HepG2 (cell line): ENCODE results near the gene PARK7. TPM values are rescaled to one million over a fixed set of nuclear protein-coding genes. Genes with fewer than 3 reads are reported as not detected.
A peak's percentile ranks its signal among the peaks of the same experiment; 100 is the strongest.

Experiments used
- DRAP1 ChIP-seq: IDR thresholded peaks from 2 replicates; pipeline ENCODE4 v1.6.1; 2016; ENCODE audit warnings: missing genetic modification reagents, missing compliant biosample characterization
- ELF1 ChIP-seq: sonication (generic); formaldehyde crosslinking; IDR thresholded peaks from 2 replicates; pipeline ENCODE4 v1.4.0; 2020; ENCODE audit warnings: missing genetic modification reagents
- FOXK1 ChIP-seq: sonication (generic); formaldehyde crosslinking; IDR thresholded peaks from 2 replicates; pipeline ENCODE4 v1.4.0; 2020; ENCODE audit warnings: low read depth, missing genetic modification reagents, borderline replicate concordance
- PBX3 ChIP-seq: sonication (generic); formaldehyde crosslinking; IDR thresholded peaks from 2 replicates; pipeline ENCODE4 v1.8.1; 2023; ENCODE audit warnings: missing genetic modification reagents, inconsistent platforms, borderline replicate concordance
- POLR2G ChIP-seq: fragments of 200-400 bp; formaldehyde crosslinking; IDR thresholded peaks from 2 replicates; pipeline ENCODE4 v1.6.1; 2018; ENCODE audit warnings: mild to moderate bottlenecking, low read depth, low read length, moderate library complexity
- RAD21 ChIP-seq: fragments of 450-650 bp; formaldehyde crosslinking; IDR thresholded peaks from 2 replicates; pipeline ENCODE4 v1.5.0; 2020; ENCODE audit warnings: mild to moderate bottlenecking
- RAD51 ChIP-seq: fragments of 450-650 bp; IDR thresholded peaks from 2 replicates; pipeline ENCODE4 v1.6.1; 2016; ENCODE audit warnings: borderline replicate concordance
- SOX13 ChIP-seq, 3 experiments: fragments of 450-650 bp in 1 of 3; sonication (generic) in 1 of 3; formaldehyde crosslinking in 1 of 3; IDR thresholded peaks in 2 of 3; conservative IDR thresholded peaks in 1 of 3; 2 replicates each; pipeline versions ENCODE4 v1.5.0 to v1.6.1; 2016 to 2020; ENCODE audit warnings: antibody characterized with exemption in 1 of 3, mild to moderate bottlenecking in 1 of 3, missing compliant biosample characterization in 1 of 3, missing genetic modification reagents in 1 of 3, moderate library complexity in 1 of 3
- SOX5 ChIP-seq: IDR thresholded peaks from 2 replicates; pipeline ENCODE4 v1.6.1; 2016; ENCODE audit warnings: borderline replicate concordance
- ZC3H4 ChIP-seq: sonication (generic); formaldehyde crosslinking; IDR thresholded peaks from 2 replicates; pipeline ENCODE4 v1.4.0; 2020; ENCODE audit warnings: missing genetic modification reagents, borderline replicate concordance
- ZFP1 ChIP-seq: IDR thresholded peaks from 2 replicates; pipeline ENCODE4 v1.6.1; 2016
- ZNF260 ChIP-seq: sonication (generic); formaldehyde crosslinking; IDR thresholded peaks from 2 replicates; pipeline ENCODE4 v1.4.0; 2020; ENCODE audit warnings: missing genetic modification reagents, low read depth, mild to moderate bottlenecking, borderline replicate concordance
- ZNF264 ChIP-seq: sonication (generic); formaldehyde crosslinking; IDR thresholded peaks from 2 replicates; pipeline ENCODE4 v1.4.0; 2020; ENCODE audit warnings: missing genetic modification reagents
- ZNF317 ChIP-seq: sonication (generic); formaldehyde crosslinking; IDR thresholded peaks from 2 replicates; pipeline ENCODE4 v1.5.0; 2020; ENCODE audit warnings: mild to moderate bottlenecking, missing genetic modification reagents
- ZNF337 ChIP-seq: sonication (generic); formaldehyde crosslinking; IDR thresholded peaks from 2 replicates; pipeline ENCODE4 v1.5.1; 2020; ENCODE audit warnings: missing genetic modification reagents, low read depth, mild to moderate bottlenecking, borderline replicate concordance
- ZNF33B ChIP-seq: sonication (generic); formaldehyde crosslinking; IDR thresholded peaks from 2 replicates; pipeline ENCODE4 v1.5.1; 2020; ENCODE audit warnings: mild to moderate bottlenecking, missing genetic modification reagents
- ZNF512 ChIP-seq: sonication (generic); formaldehyde crosslinking; IDR thresholded peaks from 2 replicates; pipeline ENCODE4 v1.4.0; 2020; ENCODE audit warnings: mild to moderate bottlenecking, missing genetic modification reagents
- ZNF605 ChIP-seq: sonication (generic); formaldehyde crosslinking; IDR thresholded peaks from 2 replicates; pipeline ENCODE4 v1.8.0; 2022; ENCODE audit warnings: mild to moderate bottlenecking, missing genetic modification reagents
- ZNF629 ChIP-seq: sonication (generic); formaldehyde crosslinking; conservative IDR thresholded peaks from 2 replicates; pipeline ENCODE4 v1.5.0; 2020; ENCODE audit warnings: missing genetic modification reagents
- ZNF709 ChIP-seq: sonication (generic); formaldehyde crosslinking; IDR thresholded peaks from 2 replicates; pipeline ENCODE4 v1.5.0; 2020; ENCODE audit warnings: mild to moderate bottlenecking, missing genetic modification reagents
- ZSCAN25 ChIP-seq: sonication (generic); formaldehyde crosslinking; IDR thresholded peaks from 2 replicates; pipeline ENCODE4 v1.8.0; 2022; ENCODE audit warnings: mild to moderate bottlenecking, missing genetic modification reagents
- polyA plus RNA-seq, 8 experiments: library from polyadenylated mRNA; depleted of rRNA in 3 of 8; stranded (reverse) in 7 of 8; unstranded in 1 of 8; fragments of >200 nt; fragmentation: Illumina TruSeq in 4 of 8; extraction: Trizol in 4 of 8; gene quantifications; 2 replicates each; pipeline versions ENCODE4 v1.2.1 to v1.2.3, GENCODE V29; 2011 to 2016; ENCODE audit warnings: low read depth in 4 of 8, missing spikeins in 1 of 8, mixed read lengths in 1 of 8; ENCODE audit not compliant: insufficient read depth in 1 of 8
- total RNA-seq, 5 experiments: library from RNA; depleted of rRNA; stranded (reverse); fragments of >200 nt; fragmentation: Illumina TruSeq; extraction: Trizol; gene quantifications; 2 replicates each; pipeline ENCODE4 v1.2.3, GENCODE V29; 2016; ENCODE audit warnings: low read depth in 1 of 5
- TF ChIP-seq, protein P1 (sequence below): sonication (generic); formaldehyde crosslinking; IDR thresholded peaks from 2 replicates; pipeline ENCODE4 v1.4.0; 2020; ENCODE audit warnings: missing genetic modification reagents, borderline replicate concordance

Gene PARK7
- total and polyA plus RNA-seq, 2 of the 13 experiments (the other 11 are each of a cell fraction or from before 2014, with no cell fraction given), result 212 to 296 TPM

GRCh38 chr1:8009043-8010002 lies 47.8 kb downstream of the PARK7 start (continued):
- TF ChIP-seq SOX13 (IDR thresholded peaks at IDR 0.05) (no peak), SOX13 (CRISPR knock-in tag; conservative IDR thresholded peaks at IDR 0.05 in 1 of 2, IDR thresholded peaks at IDR 0.05 in 1 of 2) (no peak), SOX5 (peak; percentile 10; the same call in 1 of the 2 replicates), ZNF605 (no peak), ZNF33B (CRISPR knock-in tag) (no peak), ZNF317 (CRISPR knock-in tag) (peak; percentile 44; the same call in 1 of the 2 replicates), ZNF512 (CRISPR knock-in tag) (no peak), ZNF264 (CRISPR knock-in tag) (no peak), ZNF709 (peak; percentile 18; the same call in 1 of the 2 replicates), RAD21 (CRISPR knock-in tag) (no peak), ZNF629 (CRISPR knock-in tag) (0 out of 2 replicates have a peak, but pooled peaks have one; percentile 15), ELF1 (CRISPR knock-in tag) (no peak), ZFP1 (CRISPR knock-in tag) (peak; percentile 14; the same call in 1 of the 2 replicates), POLR2G (peak; percentile 51), DRAP1 (CRISPR knock-in tag) (0 out of 2 replicates have a peak, but pooled peaks have one; percentile 10), ZNF260 (no peak), PBX3 (CRISPR knock-in tag) (no peak), ZSCAN25 (no peak), RAD51 (no peak), FOXK1 (CRISPR knock-in tag) (no peak), ZC3H4 (CRISPR knock-in tag) (0 out of 2 replicates have a peak, but pooled peaks have one; percentile 15), ZNF337 (CRISPR knock-in tag) (0 out of 2 replicates have a peak, but pooled peaks have one; percentile 23)
- TF ChIP-seq, protein P1, sequence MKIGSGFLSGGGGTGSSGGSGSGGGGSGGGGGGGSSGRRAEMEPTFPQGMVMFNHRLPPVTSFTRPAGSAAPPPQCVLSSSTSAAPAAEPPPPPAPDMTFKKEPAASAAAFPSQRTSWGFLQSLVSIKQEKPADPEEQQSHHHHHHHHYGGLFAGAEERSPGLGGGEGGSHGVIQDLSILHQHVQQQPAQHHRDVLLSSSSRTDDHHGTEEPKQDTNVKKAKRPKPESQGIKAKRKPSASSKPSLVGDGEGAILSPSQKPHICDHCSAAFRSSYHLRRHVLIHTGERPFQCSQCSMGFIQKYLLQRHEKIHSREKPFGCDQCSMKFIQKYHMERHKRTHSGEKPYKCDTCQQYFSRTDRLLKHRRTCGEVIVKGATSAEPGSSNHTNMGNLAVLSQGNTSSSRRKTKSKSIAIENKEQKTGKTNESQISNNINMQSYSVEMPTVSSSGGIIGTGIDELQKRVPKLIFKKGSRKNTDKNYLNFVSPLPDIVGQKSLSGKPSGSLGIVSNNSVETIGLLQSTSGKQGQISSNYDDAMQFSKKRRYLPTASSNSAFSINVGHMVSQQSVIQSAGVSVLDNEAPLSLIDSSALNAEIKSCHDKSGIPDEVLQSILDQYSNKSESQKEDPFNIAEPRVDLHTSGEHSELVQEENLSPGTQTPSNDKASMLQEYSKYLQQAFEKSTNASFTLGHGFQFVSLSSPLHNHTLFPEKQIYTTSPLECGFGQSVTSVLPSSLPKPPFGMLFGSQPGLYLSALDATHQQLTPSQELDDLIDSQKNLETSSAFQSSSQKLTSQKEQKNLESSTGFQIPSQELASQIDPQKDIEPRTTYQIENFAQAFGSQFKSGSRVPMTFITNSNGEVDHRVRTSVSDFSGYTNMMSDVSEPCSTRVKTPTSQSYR (CRISPR knock-in tag), result no peak
